ENCODE data around the gene CETN2. TPM values are rescaled to one million over a fixed set of nuclear protein-coding genes. Genes with fewer than 3 reads are reported as not detected.

Gene CETN2
- total and polyA plus RNA-seq, 4 donors = 47.7 to 81.8 (median 66.8) TPM

DNA sequence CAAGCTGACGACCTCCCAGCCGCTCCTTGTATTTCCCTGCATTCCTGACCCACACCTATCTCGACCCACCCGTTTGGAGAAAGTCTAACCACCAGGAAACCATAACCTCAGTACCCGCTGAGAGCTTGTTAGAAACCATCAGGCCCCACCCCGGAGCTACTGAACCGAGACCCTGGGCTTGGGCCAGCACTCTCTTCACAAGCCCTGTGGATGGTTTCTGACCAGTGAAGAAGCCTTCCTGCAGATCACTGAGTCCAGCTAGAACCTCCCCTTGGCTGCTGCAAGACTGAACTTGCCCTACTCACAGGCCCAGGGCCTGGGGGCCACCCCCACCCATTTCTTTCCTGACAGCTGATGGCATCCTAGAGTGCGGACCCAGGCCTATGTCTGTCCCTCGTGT lies 40.7 kb upstream of the CETN2 start:
- Histone ChIP-seq H3K4me3 (no peak overlapping the region), H3K27ac (ENCODE audit: low read depth in 1 of 2, low read length in 1 of 2) (no peak overlapping the region), H3K9me3 (ENCODE audit: control insufficient read depth in 4 of 4, insufficient read depth in 3 of 4, low read length in 3 of 4) (peaks cover 0 to 6% (median 1%) of the 10 kb centered on the region in 4 donors), H3K36me3 (ENCODE audit: control insufficient read depth in 4 of 4, insufficient read depth in 4 of 4, low read length in 4 of 4) (peaks cover 0 to 14% (median 6%) of the 10 kb centered on the region in 4 donors), H3K27me3 (ENCODE audit: control insufficient read depth in 3 of 3, insufficient read depth in 3 of 3, low read length in 2 of 3) (peaks cover 0 to 2% (median 0%) of the 10 kb centered on the region in 3 donors), H3K4me1 (ENCODE audit: control insufficient read depth in 5 of 5, insufficient read depth in 5 of 5, low read length in 5 of 5) (no peaks in the 10 kb centered on the region), H3K9ac (ENCODE audit: insufficient read depth in 1 of 2, low read length in 2 of 2) (no peak overlapping the region)
- TF ChIP-seq, protein P1, sequence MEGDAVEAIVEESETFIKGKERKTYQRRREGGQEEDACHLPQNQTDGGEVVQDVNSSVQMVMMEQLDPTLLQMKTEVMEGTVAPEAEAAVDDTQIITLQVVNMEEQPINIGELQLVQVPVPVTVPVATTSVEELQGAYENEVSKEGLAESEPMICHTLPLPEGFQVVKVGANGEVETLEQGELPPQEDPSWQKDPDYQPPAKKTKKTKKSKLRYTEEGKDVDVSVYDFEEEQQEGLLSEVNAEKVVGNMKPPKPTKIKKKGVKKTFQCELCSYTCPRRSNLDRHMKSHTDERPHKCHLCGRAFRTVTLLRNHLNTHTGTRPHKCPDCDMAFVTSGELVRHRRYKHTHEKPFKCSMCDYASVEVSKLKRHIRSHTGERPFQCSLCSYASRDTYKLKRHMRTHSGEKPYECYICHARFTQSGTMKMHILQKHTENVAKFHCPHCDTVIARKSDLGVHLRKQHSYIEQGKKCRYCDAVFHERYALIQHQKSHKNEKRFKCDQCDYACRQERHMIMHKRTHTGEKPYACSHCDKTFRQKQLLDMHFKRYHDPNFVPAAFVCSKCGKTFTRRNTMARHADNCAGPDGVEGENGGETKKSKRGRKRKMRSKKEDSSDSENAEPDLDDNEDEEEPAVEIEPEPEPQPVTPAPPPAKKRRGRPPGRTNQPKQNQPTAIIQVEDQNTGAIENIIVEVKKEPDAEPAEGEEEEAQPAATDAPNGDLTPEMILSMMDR (IDR thresholded peaks at IDR 0.05; ENCODE audit: control extremely low read depth, extremely low read depth) = no peak
- DNase-seq (no peak), ATAC-seq (ENCODE audit: insufficient read depth, low FRiP score) (no peak)
- WGBS, 2 donors = 80 to 82% methylated on average over 6 to 9 of the region's 9 CpGs

DNA sequence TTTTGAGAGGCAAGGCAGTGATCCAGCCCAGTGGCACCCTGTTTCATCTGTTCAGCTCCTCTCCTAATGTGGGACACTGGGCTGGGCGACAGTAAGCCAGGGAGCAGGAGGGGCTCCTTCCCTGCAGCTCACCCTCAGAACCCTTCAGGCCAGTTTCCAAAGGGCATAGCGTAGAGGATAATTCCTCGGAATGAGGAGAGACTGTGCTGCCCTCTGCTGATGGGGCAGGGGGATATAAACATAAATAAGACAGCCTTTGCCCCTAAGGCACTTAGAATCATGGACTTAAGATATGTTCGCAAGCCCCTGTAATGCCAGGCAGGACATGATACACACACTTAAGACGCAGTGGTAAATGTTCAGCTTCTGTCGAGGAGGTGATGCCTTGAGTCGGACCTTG lies 39.4 kb upstream of the CETN2 start:
- Histone ChIP-seq H3K9ac (ENCODE audit: insufficient read depth in 1 of 2, low read length in 2 of 2) (no peak overlapping the region), H3K36me3 (ENCODE audit: control insufficient read depth in 4 of 4, insufficient read depth in 4 of 4, low read length in 4 of 4) (peaks cover 0 to 21% (median 7%) of the 10 kb centered on the region in 4 donors), H3K9me3 (ENCODE audit: control insufficient read depth in 4 of 4, insufficient read depth in 3 of 4, low read length in 3 of 4) (peaks cover 0 to 12% (median 0%) of the 10 kb centered on the region in 4 donors), H3K27me3 (ENCODE audit: control insufficient read depth in 3 of 3, insufficient read depth in 3 of 3, low read length in 2 of 3) (no peaks in the 10 kb centered on the region), H3K4me3 (no peak overlapping the region), H3K4me1 (ENCODE audit: control insufficient read depth in 5 of 5, insufficient read depth in 5 of 5, low read length in 5 of 5) (no peaks in the 10 kb centered on the region), H3K27ac (ENCODE audit: low read depth in 1 of 2, low read length in 1 of 2) (no peak overlapping the region)
- TF ChIP-seq, protein P1 (IDR thresholded peaks at IDR 0.05; ENCODE audit: control extremely low read depth, extremely low read depth) = no peak
- no peak for DNase-seq
- WGBS, 2 donors = 78 to 94% methylated on average over 7 of the region's 7 CpGs
- no peak for ATAC-seq (ENCODE audit: insufficient read depth, low FRiP score)

DNA sequence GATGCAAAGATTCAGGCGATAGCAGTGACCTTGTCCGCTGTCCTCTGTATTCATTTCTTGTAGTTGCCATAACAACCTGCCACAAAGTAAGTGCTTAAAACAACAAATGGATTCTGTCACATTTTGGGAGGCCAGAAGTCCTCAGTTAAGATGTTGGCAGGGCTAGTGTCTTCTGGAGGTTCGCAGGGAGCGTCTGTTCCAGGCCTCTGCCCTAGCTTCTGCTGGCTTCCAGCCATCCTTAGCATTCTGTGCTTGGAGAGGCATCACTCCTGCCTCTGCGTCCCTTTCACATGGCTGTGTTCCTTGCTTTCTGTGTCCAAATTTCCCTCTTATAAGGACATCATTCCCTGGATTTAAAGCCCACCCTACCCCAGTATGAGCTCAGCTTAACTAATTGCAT lies 35.8 kb upstream of the CETN2 start:
- DNase-seq = no peak
- Histone ChIP-seq H3K27ac (ENCODE audit: low read depth in 1 of 2, low read length in 1 of 2) (no peak overlapping the region), H3K36me3 (ENCODE audit: control insufficient read depth in 4 of 4, insufficient read depth in 4 of 4, low read length in 4 of 4) (peaks cover 0 to 36% (median 10%) of the 10 kb centered on the region in 4 donors), H3K9me3 (ENCODE audit: control insufficient read depth in 4 of 4, insufficient read depth in 3 of 4, low read length in 3 of 4) (peaks cover 0 to 14% (median 0%) of the 10 kb centered on the region in 4 donors), H3K4me3 (no peak overlapping the region), H3K4me1 (ENCODE audit: control insufficient read depth in 5 of 5, insufficient read depth in 5 of 5, low read length in 5 of 5) (no peaks in the 10 kb centered on the region), H3K27me3 (ENCODE audit: control insufficient read depth in 3 of 3, insufficient read depth in 3 of 3, low read length in 2 of 3) (no peaks in the 10 kb centered on the region), H3K9ac (ENCODE audit: insufficient read depth in 1 of 2, low read length in 2 of 2) (no peak overlapping the region)
- WGBS, 2 donors = 82 to 93% methylated on average over 5 of the region's 5 CpGs
- TF ChIP-seq, protein P1 (IDR thresholded peaks at IDR 0.05; ENCODE audit: control extremely low read depth, extremely low read depth) = no peak
- ATAC-seq (ENCODE audit: insufficient read depth, low FRiP score) = no peak

Measured in lung (tissue), 12 donors.